ENCODE measurements around the gene RAD51B.
"Not testable (repeated sequence)": the region's sequence is repeated elsewhere in the genome, so short reads cannot be mapped to it uniquely, and the experiment has no call there.

Gene RAD51B

GRCh38 chr14:68085742-68086141 is 266.2 kb downstream of the RAD51B start:
- no peak for DNase-seq

GRCh38 chr14:68088451-68088854 is 268.9 kb downstream of the RAD51B start:
- no peak for DNase-seq

- DNase-seq: no peak
Observed at GRCh38 chr14:68089146-68089731, 269.7 kb downstream of the RAD51B start.

GRCh38 chr14:68094158-68094557 is 274.6 kb downstream of the RAD51B start:
- DNase-seq: no peak

GRCh38 chr14:68094752-68095151 is 275.2 kb downstream of the RAD51B start:
- DNase-seq: no peak

- no peak for DNase-seq
Observed at GRCh38 chr14:68097727-68098126, 278.1 kb downstream of the RAD51B start.

GRCh38 chr14:68098834-68099233 is 279.3 kb downstream of the RAD51B start:
- no peak for DNase-seq

GRCh38 chr14:68099495-68100045 is 280.0 kb downstream of the RAD51B start:
- DNase-seq: no peak

- DNase-seq: not testable (repeated sequence)
Observed at GRCh38 chr14:68101715-68102301, 282.2 kb downstream of the RAD51B start.

GRCh38 chr14:68103853-68104252 is 284.3 kb downstream of the RAD51B start:
- DNase-seq: no peak

- no peak for DNase-seq
Observed at GRCh38 chr14:68104518-68104917, 284.9 kb downstream of the RAD51B start.

GRCh38 chr14:68105816-68106215 is 286.2 kb downstream of the RAD51B start:
- no peak for DNase-seq

GRCh38 chr14:68106456-68106855 is 286.9 kb downstream of the RAD51B start:
- DNase-seq: no peak

GRCh38 chr14:68106905-68107304 is 287.3 kb downstream of the RAD51B start:
- no peak for DNase-seq

GRCh38 chr14:68109132-68109900 is 289.7 kb downstream of the RAD51B start:
- DNase-seq: no peak

GRCh38 chr14:68111097-68111852 is 291.7 kb downstream of the RAD51B start:
- no peak for DNase-seq

- DNase-seq: no peak
Observed at GRCh38 chr14:68111853-68112270, 292.3 kb downstream of the RAD51B start.

- DNase-seq: no peak
Observed at GRCh38 chr14:68112442-68112841, 292.9 kb downstream of the RAD51B start.

GRCh38 chr14:68113343-68113930 is 293.9 kb downstream of the RAD51B start:
- DNase-seq: no peak

- DNase-seq: not testable (repeated sequence)
Observed at GRCh38 chr14:68115952-68116351, 296.4 kb downstream of the RAD51B start.

GRCh38 chr14:68122651-68123050 is 303.1 kb downstream of the RAD51B start:
- DNase-seq: no peak

GRCh38 chr14:68124050-68124449 is 304.5 kb downstream of the RAD51B start:
- no peak for DNase-seq
